Measurements from ENCODE around the gene PAXX.
A peak's percentile ranks its signal among the peaks of the same experiment; 100 is the strongest.

PAXX gene

GRCh38 chr9:137018761-137019559 is 26.7 kb downstream of the PAXX start:
- DNase-seq (ENCODE audit: low read depth in 2 of 2): no peak

- no peak for DNase-seq (ENCODE audit: low read depth in 2 of 2)
Measured at GRCh38 chr9:137019891-137020683, 27.9 kb downstream of the PAXX start.

- DNase-seq (ENCODE audit: low read depth in 2 of 2): no peak
Measured at GRCh38 chr9:137020771-137021567, 28.7 kb downstream of the PAXX start.

DNA sequence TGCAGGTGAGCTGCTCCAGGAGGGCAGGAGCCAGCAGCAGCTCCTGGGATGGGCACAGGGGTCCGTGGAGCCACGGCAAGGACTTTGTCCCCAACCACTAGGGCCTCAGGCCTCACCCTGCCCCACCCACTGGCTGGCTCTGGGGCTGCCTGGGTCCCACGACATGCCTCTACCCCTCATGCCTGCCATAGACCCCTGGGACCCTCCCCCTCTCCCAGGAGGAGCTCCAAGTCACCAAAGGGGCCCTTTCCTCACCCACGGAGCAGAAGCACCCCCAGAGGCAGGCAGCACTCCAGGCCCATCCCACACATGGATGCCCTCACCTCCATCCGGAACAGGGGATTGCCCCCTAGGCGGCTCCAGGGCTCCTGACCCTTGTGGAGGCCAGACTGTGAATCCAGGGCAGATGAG is 29.4 kb downstream of the PAXX start:
- DNase-seq (ENCODE audit: low read depth in 2 of 2): no peak

DNA sequence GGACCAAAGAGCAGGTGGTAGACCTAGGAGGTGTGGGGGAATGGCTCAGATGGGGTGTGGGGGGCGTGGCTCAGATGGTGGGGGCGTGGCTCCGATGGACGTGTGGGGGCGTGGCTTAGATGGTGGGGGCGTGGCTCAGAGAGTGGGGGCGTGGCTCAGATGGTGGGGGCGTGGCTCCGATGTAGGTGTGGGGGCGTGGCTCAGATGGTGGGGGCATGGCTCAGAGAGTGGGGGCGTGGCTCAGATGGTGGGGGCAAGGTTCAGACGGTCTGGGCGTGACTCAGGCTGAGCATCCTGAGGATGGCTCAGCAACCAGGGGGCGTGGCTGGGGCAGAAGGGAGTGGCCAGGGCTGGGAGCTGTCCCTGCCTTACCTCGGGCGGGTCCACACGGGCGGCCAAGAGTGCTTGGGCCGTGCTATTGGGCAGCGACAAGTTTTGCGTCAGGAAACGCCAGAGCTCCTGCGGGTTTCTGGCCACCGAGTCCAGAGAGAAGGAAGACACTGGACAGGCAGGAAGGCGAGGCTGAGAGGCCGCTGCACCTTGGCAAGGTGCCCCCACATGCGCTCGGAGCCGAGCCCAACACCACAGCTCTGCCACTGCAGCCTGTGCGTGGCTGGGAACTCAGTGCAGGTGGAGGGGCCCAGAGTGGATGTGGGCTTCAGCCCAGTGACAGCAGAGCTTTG is 29.9 kb downstream of the PAXX start:
- DNase-seq (ENCODE audit: low read depth in 2 of 2): peak; percentile 72 to 78

GRCh38 chr9:137022662-137023008 is 30.4 kb downstream of the PAXX start:
- DNase-seq (ENCODE audit: low read depth in 2 of 2): no peak

- DNase-seq (ENCODE audit: low read depth in 2 of 2): no peak
Measured at GRCh38 chr9:137023157-137023556, 30.9 kb downstream of the PAXX start.

DNA sequence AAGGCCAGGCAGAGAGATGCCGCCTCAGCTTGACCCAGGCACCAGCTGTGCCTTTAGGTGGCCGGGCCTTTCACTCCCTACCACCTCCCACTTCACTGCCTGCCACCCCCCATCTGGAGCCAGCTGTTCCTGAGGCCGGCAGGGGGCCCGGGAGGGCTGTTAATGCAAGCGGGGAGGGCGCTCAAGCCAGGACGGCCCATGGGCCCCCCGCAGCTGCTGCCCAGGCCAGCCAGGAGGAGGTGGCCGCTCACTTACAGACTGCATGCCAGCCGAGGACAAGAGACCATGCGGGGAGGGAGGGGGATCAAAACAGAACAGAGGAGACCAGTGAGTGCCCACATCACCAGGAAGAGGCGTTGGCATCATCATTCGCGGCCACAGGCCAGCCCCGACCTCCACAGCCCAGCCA is 31.4 kb downstream of the PAXX start:
- DNase-seq (ENCODE audit: low read depth in 2 of 2): no peak

DNA sequence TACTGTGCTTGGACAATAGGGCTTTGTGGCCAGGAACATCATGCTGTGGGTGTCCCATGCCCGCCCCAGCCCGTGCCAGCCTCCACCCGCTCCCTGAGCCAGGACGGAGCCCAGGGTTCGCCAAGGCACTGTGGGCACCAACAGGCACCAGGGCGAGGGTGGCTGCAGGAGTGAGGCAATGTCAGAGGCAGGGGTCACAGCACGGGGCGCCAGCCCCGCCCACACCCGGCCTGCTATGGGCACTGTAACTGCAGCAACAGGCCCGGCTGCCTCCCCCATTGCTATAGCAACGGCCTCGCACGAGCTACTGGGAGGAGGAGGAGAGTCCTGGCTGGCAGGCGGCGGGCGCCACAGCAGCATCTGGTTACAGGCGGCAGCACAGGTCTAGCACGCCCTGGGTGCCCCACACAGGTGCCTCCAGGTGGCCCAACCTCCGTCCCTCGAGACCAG is 33.3 kb downstream of the PAXX start:
- no peak for DNase-seq (ENCODE audit: low read depth in 2 of 2)

GRCh38 chr9:137026384-137026783 is 34.2 kb downstream of the PAXX start:
- DNase-seq (ENCODE audit: low read depth in 2 of 2): no peak

DNA sequence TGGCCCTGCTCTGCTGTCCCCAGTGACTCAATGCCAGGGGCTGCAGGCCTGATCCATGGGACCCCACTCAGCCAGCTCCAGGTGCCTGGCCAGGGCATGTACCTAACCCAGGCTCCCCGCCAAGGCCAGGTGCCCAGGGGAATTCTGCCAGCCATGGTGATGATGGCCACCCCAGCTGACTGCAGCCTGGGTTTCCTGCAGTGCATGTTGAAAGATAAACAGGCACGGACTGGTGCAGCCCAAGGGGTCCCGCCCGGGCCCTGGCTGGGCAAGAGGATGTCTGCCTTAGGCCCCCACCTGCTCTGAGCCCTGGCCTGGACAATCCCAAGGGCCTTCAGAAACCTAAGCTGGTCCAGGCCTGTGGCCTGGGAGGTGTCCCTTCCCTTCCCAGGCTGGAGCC is 34.6 kb downstream of the PAXX start:
- DNase-seq (ENCODE audit: low read depth in 2 of 2): no peak

- DNase-seq (ENCODE audit: low read depth in 2 of 2): no peak
Measured at GRCh38 chr9:137027369-137028262, 35.4 kb downstream of the PAXX start, which contains the start of gene ABCA2. Gene ABCA2 (minus strand): TSS chr9:137028237. CDS start chr9:137028140, 97 bp downstream.

DNA sequence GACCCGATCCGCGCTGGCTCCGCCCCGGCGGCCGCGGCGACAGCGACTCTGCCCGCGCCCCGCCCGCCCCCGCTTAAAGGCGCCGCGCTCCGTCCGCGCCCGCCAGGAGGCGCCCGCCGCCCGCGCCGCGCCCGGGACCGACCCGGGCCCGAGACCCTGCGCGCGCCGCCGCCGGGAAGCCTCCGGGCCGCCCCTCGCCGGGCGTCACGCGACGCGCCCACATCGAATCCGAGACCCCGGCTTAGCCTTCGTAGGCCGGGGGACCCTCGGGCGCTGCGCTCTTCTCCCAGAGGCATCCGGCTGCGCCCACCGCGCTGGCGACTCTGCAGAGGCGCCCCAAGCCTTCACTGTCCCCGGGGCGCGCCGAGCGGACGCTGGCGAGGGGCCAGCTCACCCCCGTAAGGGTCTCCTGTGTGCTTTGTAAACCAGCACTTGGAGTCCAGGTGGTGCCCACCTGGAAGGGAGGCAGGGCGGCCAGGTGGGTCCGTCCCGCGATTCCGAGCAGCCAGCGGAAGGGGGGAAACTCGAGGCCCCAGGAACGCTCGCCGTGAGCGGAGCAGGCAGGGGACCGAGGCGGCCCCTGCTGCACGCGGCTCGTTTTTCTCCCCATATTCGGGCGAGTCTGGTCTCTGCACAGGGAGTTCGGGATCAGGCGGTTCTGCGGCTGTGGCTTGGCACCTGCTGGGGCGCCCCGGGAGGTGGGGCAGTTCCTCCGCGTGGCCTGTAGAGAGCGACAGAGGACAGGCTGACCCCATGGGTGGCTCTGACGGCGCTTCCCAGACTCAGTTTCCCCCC is 36.2 kb downstream of the PAXX start:
- peak; percentile 51 to 52 for DNase-seq (ENCODE audit: low read depth in 2 of 2)

DNA sequence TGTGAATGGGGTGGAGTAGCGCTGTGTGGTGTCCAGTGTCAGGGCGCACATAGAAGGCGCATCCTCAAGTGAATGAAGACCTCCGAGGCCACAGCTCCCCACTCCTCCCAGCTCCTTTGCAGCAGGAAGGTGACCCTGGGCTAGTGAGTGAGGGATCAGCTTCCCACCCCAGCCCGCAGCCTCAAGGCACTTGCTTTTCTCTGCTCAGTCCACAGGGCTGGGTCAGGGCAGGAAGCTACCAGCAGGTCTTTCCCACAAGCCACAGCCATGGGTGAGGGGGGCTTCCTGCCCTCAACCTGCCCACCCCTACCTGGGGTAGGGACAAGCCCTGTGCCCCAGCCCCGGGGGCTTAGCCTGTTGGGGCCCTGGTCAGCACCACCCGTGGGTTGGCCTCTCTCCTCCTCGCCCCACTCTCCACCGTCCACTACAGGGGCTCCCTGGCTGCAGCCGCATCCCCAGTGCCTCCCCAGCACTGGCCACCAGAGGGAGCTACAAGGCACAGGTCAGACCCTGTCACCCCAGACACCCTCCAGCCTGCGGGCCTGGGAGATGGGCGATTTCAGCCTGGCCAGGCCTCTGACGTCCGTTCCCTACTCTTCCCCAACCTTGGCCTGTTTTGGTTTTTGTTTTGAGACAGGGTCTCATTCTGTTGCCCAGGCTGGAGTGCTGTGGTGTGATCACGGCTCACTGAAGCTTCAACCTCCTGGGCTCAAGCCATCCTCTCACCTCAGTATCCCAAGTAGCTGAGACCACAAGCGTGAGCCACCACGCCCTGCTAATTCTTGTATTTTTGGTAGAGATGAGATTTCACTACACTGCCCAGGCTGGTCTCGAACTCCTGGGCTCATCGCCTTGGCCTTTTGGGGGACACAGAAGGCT is 37.1 kb downstream of the PAXX start:
- DNase-seq (ENCODE audit: low read depth in 2 of 2): peak; percentile 43 to 54

DNA sequence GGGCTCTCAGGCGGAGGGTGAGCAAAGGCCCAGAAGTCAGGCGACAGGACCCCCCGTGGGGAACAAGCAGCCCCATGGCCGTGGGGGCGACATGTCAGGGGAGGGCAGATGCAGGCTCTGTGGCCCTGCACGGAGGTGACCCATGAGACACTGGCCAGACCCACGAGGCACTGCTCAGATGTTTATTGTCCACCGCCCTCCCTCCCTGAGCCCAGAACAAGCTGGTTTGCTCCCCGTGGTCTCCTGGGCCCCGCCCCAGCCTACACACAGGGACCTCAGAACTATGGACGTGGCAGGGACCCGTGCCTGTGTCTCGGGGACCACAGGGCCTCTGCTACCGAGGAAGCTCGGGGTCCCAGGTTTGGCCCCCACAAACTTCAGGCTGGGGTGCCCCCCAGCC is 37.8 kb downstream of the PAXX start:
- no peak for DNase-seq (ENCODE audit: low read depth in 2 of 2)

GRCh38 chr9:137030538-137031527 is 38.6 kb downstream of the PAXX start:
- DNase-seq (ENCODE audit: low read depth in 2 of 2): peak; percentile 50 to 52

- DNase-seq (ENCODE audit: low read depth in 2 of 2): peak in 1 of 2 donors; percentile 44
Measured at GRCh38 chr9:137031904-137032640, 39.9 kb downstream of the PAXX start, which contains the start of gene FUT7. Gene FUT7 (minus strand): TSS chr9:137032088. CDS start chr9:137031991, 97 bp downstream.

Data from stimulated activated CD8-positive, alpha-beta memory T cell treated with anti-CD3 and anti-CD28 coated beads, Interleukin-15, amount 100 ng/mL, for 48 hours (primary cell).